Left renal pelvis (tissue), 4 donors: ENCODE data around the gene NPPA. TPM values are rescaled to one million over a fixed set of nuclear protein-coding genes. Genes with fewer than 3 reads are reported as not detected.

Source experiments
- polyA plus RNA-seq, 4 donors: library from polyadenylated mRNA; unstranded; fragments of 120-200 nt; gene quantifications; one replicate each; pipeline ENCODE4 v1.2.1, GENCODE V29; 2013; ENCODE audit not compliant: insufficient read length in 4 of 4

The NPPA gene
- polyA plus RNA-seq, 4 donors = 0.56 to 0.73 (median 0.59) TPM; not detected in 1

Other genes starting within 250 kb of the NPPA start
- gene FBXO2, start 193.4 kb downstream of the NPPA start, polyA plus RNA-seq = 1 to 10 TPM in 2 of 4 donors, under 1 TPM in 2; 0.30 to 1.8 (median 1.1) TPM
- 10 to 100 TPM in 3 of 4 donors, 1 to 10 TPM in 1; 6.0 to 21.1 (median 14.8) TPM for gene FBXO44, start 192.9 kb downstream of the NPPA start, polyA plus RNA-seq
- 1 to 10 TPM; 2.7 to 5.1 (median 4.5) TPM for gene FBXO6, start 183.6 kb downstream of the NPPA start, polyA plus RNA-seq
- gene MAD2L2, start 166.6 kb downstream of the NPPA start, polyA plus RNA-seq = 10 to 100 TPM; 26.4 to 46.8 (median 39.7) TPM
- 1 to 10 TPM in 1 of 4 donors, under 1 TPM in 3; 0.46 to 1.2 (median 0.95) TPM for gene DRAXIN, start 156.1 kb downstream of the NPPA start, polyA plus RNA-seq
- 10 to 100 TPM; 19.1 to 49.3 (median 38.9) TPM for gene AGTRAP, start 111.6 kb downstream of the NPPA start, polyA plus RNA-seq
- gene C1orf167, start 85.6 kb downstream of the NPPA start, polyA plus RNA-seq = under 1 TPM in 2 of 4 donors, not detected in 2; 0.10 to 0.15 TPM
- gene MTHFR, start 41.8 kb downstream of the NPPA start, polyA plus RNA-seq = 10 to 100 TPM; 15.2 to 20.6 (median 18.9) TPM
- gene CLCN6, start 41.6 kb downstream of the NPPA start, polyA plus RNA-seq = 10 to 100 TPM; 13.8 to 28.3 (median 18.6) TPM
- gene NPPB, start 11.2 kb upstream of the NPPA start, polyA plus RNA-seq = under 1 TPM in 1 of 4 donors, not detected in 3; 0.37 TPM
- gene KIAA2013, start 78.6 kb upstream of the NPPA start, polyA plus RNA-seq = 10 to 100 TPM; 29.4 to 46.9 (median 39.4) TPM
- 100 to 1,000 TPM in 3 of 4 donors, 10 to 100 TPM in 1; 90.3 to 179 (median 107) TPM for gene PLOD1, start 86.9 kb upstream of the NPPA start, polyA plus RNA-seq
- gene MFN2, start 132.7 kb upstream of the NPPA start, polyA plus RNA-seq = 10 to 100 TPM; 59.4 to 69.5 (median 64.0) TPM
- gene MIIP, start 171.7 kb upstream of the NPPA start, polyA plus RNA-seq = 10 to 100 TPM; 20.4 to 38.1 (median 22.4) TPM
- gene TNFRSF8, start 215.5 kb upstream of the NPPA start, polyA plus RNA-seq = 1 to 10 TPM in 1 of 4 donors, under 1 TPM in 3; 0.36 to 1.3 (median 0.54) TPM